HL-60 (cell line): ENCODE measurements around the gene EIF1AD.

Source experiments
- CTCF ChIP-seq: IDR thresholded peaks from one replicate; pipeline ENCODE4 v1.5.1; 2011; ENCODE audit warnings: low read length, control low read depth, inconsistent platforms; ENCODE audit not compliant: insufficient read depth
- GABPA ChIP-seq: IDR thresholded peaks from 2 replicates; pipeline ENCODE4 v1.6.1; 2012; ENCODE audit warnings: low read depth
- POLR2AphosphoS5 ChIP-seq: IDR thresholded peaks from 2 replicates; pipeline ENCODE4 v1.6.1; 2012; ENCODE audit warnings: low read depth
- REST ChIP-seq: IDR thresholded peaks from 2 replicates; pipeline ENCODE4 v1.6.1; 2012; ENCODE audit warnings: low read depth; ENCODE audit not compliant: insufficient replicate concordance

GRCh38 chr11:65958291-65958690 is 43.7 kb downstream of the EIF1AD start:
- no peak for TF ChIP-seq REST
- no peak for TF ChIP-seq CTCF
- TF ChIP-seq POLR2AphosphoS5 = no peak
- TF ChIP-seq GABPA = no peak
